Fibroblast of mammary gland (primary cell): ENCODE data around the gene CDPF1.

Experiments used
- DNase-seq: peaks from one replicate; pipeline ENCODE4 v3.0.0-alpha.2; 2010; ENCODE audit warnings: low read depth
- H3K4me3 ChIP-seq: 2 replicates; pipeline ENCODE4 v1.5.1; 2011; ENCODE audit warnings: low read depth, mild to moderate bottlenecking, low read length, moderate library complexity; ENCODE audit not compliant: control insufficient read depth
- CTCF ChIP-seq: conservative IDR thresholded peaks from 2 replicates; pipeline ENCODE4 v1.5.1; 2011; ENCODE audit warnings: low read depth, low read length, inconsistent platforms; ENCODE audit not compliant: control insufficient read depth, insufficient read depth

CDPF1 gene

GRCh38 chr22:46240907-46241306 is 9.2 kb downstream of the CDPF1 start:
- no peak overlapping the region for H3K4me3 ChIP-seq
- no peak for DNase-seq
- no peak for TF ChIP-seq CTCF

DNA sequence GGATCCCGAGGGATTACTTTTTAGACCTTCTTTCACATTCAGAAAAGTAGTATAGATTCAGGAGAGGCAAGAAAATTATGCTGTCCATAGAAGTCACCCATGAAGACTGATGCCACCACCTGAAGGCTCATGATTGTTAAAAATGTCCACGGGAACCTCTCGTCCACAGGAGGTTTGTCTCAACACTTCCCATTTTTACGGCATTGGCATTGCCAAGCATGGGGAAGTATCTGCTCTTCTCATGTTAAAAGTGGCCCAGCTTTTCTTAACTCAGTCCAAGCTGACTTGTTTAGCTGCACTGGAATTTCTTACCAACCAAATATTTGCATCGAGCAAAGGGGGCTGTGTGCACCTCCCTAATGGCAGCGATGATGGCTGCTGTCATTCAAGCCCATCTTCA is 9.6 kb downstream of the CDPF1 start:
- DNase-seq, result no peak
- no peak overlapping the region for H3K4me3 ChIP-seq
- TF ChIP-seq CTCF, result no peak

GRCh38 chr22:46240073-46240472 is 10.0 kb downstream of the CDPF1 start:
- no peak for DNase-seq
- no peak overlapping the region for H3K4me3 ChIP-seq
- TF ChIP-seq CTCF, result no peak

DNA sequence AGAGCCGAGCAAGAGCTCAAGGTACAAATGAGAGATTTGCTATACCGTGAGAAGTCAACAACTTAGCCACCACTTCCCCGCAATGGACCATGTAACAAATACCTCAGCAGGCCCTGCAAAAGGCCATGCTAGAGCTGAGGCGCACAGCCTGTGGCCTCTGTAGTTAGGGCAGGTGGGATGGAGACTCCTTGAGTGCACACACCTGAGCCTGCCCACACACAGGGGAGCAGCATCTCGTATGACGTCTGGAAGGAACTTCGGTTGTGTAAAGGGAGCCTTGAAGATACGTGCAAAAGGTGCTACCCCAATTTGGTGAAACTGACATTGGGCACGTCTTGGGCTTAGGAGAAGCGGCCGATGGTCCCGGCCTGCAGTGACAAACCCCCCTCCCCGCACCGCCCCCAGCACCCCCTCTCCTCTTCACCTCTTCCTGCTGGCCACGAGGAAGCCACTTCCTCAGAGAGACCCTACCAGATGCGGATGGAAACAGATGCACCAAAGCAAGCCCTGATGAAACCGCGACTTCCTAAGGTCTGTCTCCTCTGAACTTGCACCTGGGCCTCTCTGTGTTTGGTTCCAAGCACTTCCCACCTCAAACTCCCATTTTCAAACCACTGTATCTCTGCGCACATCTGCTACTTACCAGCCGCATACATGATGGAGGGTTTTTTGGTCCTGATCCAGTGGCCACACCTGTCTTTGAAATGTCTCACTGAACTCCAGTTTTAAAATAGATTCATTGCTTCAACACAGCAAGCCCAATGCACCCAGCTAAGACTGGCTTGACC is 10.6 kb downstream of the CDPF1 start:
- no peak overlapping the region for H3K4me3 ChIP-seq
- DNase-seq, result no peak
- no peak for TF ChIP-seq CTCF

DNA sequence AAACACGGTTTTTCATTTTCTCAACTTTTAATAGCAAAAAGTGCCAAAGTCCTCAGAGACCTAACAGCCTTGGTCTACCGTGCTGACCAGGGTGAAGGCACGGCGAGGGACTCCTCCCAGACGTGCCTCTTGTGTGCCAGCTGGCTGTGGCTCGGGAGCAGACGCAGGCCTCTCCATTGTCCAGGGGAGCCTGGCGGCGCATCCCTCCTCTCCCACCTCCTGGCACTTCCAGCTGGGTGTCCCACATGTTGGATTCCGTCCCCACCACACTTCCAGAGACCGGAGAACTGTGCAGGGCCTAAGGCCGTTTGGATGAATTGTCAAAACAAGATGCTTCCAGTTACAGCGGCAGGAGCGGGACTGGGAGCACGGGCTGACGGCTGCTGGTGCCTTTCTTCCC is 11.6 kb downstream of the CDPF1 start:
- no peak for DNase-seq
- TF ChIP-seq CTCF, result no peak
- H3K4me3 ChIP-seq, result no peak overlapping the region

GRCh38 chr22:46237453-46238124 is 12.5 kb downstream of the CDPF1 start:
- no peak overlapping the region for H3K4me3 ChIP-seq
- no peak for DNase-seq
- TF ChIP-seq CTCF, result no peak
